ENCODE measurements around the gene ATXN1.

ATXN1 gene

GRCh38 chr6:16326971-16327776, 434.1 kb downstream of the ATXN1 start:
- TF ChIP-seq, protein P1, sequence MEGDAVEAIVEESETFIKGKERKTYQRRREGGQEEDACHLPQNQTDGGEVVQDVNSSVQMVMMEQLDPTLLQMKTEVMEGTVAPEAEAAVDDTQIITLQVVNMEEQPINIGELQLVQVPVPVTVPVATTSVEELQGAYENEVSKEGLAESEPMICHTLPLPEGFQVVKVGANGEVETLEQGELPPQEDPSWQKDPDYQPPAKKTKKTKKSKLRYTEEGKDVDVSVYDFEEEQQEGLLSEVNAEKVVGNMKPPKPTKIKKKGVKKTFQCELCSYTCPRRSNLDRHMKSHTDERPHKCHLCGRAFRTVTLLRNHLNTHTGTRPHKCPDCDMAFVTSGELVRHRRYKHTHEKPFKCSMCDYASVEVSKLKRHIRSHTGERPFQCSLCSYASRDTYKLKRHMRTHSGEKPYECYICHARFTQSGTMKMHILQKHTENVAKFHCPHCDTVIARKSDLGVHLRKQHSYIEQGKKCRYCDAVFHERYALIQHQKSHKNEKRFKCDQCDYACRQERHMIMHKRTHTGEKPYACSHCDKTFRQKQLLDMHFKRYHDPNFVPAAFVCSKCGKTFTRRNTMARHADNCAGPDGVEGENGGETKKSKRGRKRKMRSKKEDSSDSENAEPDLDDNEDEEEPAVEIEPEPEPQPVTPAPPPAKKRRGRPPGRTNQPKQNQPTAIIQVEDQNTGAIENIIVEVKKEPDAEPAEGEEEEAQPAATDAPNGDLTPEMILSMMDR (IDR thresholded peaks at IDR 0.05), result no peak

DNA sequence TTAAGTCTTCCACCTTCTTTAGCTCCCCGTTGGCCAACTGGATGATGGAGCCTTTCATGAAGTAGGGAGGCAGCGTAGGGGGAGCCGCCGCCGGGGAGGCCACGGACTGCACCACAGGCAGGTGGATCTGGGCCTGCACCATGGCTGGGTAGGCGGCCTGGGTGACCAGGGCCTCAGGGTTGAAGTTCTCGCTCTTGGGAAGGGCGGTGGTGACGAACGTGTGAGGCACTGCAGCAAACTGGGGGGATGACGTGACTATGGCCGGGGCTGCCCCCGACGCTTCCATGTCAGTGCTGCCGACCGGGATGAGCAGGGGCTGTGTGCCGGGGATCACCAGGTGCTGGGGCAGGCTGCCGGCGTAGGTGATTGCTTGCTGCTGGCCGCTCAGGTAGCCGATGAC, 434.7 kb downstream of the ATXN1 start:
- TF ChIP-seq, protein P1 (IDR thresholded peaks at IDR 0.05), result no peak

DNA sequence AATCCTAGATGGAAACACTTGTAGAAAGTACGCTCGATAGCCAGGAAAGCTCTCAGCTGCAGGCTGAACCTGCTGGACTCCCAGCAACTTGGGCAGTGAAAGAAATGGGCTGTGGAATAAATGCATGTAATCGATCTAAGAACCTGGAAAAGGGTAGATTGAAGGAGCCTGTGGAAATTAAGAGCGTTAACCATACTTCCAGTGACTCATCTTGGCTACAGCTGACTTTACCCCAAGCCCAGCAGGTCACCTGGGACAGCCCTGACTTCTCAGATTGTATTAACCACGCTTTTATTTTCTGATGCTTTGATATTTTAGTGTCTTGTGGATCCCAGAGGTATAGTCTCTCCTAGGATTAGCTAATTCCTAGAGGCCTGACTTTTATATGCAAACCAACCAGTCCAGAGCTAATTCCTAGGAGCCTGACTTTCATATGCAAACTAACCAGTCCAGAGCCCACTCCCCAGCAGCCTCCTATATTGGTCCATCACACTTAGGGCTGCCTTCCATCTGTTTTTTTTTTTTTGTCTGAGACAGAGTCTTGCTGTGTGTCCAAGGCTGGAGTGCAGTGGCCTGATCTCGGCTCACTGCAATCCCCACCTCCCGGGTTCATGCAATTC, 436.5 kb downstream of the ATXN1 start:
- TF ChIP-seq, protein P1 (IDR thresholded peaks at IDR 0.05), result no peak

DNA sequence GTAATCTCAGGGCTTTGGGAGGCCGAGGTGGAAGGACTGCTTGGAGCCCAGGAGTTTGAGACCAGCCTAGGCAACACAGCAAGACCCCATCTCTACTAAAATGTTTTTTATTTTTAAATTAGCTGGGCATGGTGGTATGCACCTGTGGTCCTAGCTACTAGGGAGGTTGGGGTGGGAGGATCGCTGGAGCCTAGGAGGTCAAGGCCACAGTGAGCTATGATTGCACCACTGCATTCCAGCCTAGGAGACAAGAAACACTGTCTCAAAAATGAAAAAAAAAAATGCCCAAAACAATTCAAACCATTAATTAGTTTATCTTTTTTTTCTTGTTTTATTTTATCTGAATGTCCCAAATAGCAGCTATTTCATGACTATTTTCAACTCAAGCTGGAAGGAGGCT, 437.1 kb downstream of the ATXN1 start:
- TF ChIP-seq, protein P1 (IDR thresholded peaks at IDR 0.05), result no peak

- TF ChIP-seq, protein P1 (IDR thresholded peaks at IDR 0.05), result no peak
These were observed 438.5 kb downstream of the ATXN1 start for GRCh38 chr6:16322666-16323312.

DNA sequence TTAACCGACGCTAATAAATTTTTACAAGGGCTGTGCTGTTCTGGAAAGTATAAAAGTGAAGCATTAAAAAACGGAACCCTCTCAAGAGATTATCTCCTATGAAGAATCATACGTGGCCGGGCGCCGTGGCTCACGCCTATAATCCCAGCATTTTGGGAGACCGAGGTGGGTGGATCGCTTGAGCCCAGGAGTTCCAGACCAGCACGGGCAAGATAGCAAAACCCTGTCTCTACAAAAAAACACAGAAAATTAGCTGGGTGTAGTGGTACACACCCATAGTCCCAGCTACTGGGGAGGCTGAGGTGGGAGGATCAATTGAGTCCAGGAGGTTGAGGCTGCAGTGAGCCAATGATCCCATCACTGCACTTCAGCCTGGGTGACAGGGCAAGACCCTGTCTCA, 439.4 kb downstream of the ATXN1 start:
- TF ChIP-seq, protein P1 (IDR thresholded peaks at IDR 0.05), result no peak

DNA sequence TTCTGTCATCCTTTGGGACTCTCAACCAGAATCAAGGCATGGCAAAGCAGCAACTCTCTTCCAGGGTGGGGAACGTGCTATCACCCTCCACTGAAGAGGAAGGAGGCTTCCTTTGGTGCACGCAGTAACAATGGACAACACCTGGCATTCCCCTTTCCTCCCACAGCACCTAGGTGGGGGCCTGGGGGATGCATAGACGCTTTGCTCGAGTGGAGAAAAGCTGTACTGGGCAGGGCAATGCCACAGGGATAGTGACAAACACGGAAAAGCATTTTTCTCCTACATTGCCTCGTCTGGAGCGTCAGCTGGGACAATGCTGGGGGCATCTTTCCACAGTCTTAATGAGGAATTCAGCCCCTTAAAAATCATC, 439.9 kb downstream of the ATXN1 start:
- TF ChIP-seq, protein P1 (IDR thresholded peaks at IDR 0.05), result no peak
